Duodenal mucosa (tissue), 2 donors: ENCODE results near the gene SNTG2.

ENCODE experiments used
- H3K27ac ChIP-seq: one replicate; pipeline ENCODE4 v1.7.0; 2013; ENCODE audit warnings: low read depth, low read length
- H3K27me3 ChIP-seq, 2 donors: one replicate each; pipeline ENCODE4 v1.7.0; 2013; ENCODE audit warnings: low read length in 2 of 2, control low read depth in 1 of 2; ENCODE audit not compliant: insufficient read depth in 2 of 2, control insufficient read depth in 1 of 2
- H3K36me3 ChIP-seq, 2 donors: one replicate each; pipeline ENCODE4 v1.7.0; 2013; ENCODE audit warnings: low read length in 2 of 2, control low read depth in 1 of 2; ENCODE audit not compliant: insufficient read depth in 2 of 2, control insufficient read depth in 1 of 2
- H3K4me1 ChIP-seq, 2 donors: one replicate each; pipeline ENCODE4 v1.7.0; 2013; ENCODE audit warnings: low read length in 2 of 2, control low read depth in 1 of 2; ENCODE audit not compliant: insufficient read depth in 2 of 2, control insufficient read depth in 1 of 2
- H3K4me3 ChIP-seq, 2 donors: one replicate each; pipeline ENCODE4 v1.7.0; 2013; ENCODE audit warnings: low read length in 2 of 2, low read depth in 1 of 2
- H3K9ac ChIP-seq, 2 donors: one replicate each; pipeline ENCODE4 v1.7.0; 2013; ENCODE audit warnings: low read length in 2 of 2, low read depth in 1 of 2
- H3K9me3 ChIP-seq, 2 donors: one replicate each; pipeline ENCODE4 v1.7.0; 2013; ENCODE audit warnings: low read length in 2 of 2, control low read depth in 1 of 2; ENCODE audit not compliant: control insufficient read depth in 1 of 2

The SNTG2 gene

DNA sequence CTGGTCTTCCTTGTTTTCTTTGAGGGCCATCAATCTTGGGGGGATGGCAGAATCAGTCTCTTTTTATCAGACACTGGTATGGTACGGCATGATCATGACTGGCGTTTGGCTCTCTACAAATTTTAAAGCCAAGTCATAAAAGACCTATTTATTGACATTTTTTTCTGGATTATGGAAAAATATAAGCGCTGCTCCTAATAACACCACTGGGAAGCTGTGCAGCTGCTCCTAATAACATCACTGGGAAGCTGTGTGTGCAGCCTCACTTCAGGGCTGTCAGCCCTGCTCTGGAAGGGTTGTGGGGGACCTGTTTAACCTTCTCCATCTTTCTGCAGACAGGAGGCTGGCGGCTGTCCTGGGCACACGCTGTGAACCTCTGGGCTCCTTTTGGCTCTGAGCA is 88.9 kb downstream of the SNTG2 start:
- no peaks in the 10 kb centered on the region for H3K36me3 ChIP-seq
- no peak overlapping the region for H3K27ac ChIP-seq
- H3K27me3 ChIP-seq: no peaks in the 10 kb centered on the region
- no peak overlapping the region for H3K9ac ChIP-seq
- no peaks in the 10 kb centered on the region for H3K4me1 ChIP-seq
- no peaks in the 10 kb centered on the region for H3K9me3 ChIP-seq
- no peak overlapping the region for H3K4me3 ChIP-seq

DNA sequence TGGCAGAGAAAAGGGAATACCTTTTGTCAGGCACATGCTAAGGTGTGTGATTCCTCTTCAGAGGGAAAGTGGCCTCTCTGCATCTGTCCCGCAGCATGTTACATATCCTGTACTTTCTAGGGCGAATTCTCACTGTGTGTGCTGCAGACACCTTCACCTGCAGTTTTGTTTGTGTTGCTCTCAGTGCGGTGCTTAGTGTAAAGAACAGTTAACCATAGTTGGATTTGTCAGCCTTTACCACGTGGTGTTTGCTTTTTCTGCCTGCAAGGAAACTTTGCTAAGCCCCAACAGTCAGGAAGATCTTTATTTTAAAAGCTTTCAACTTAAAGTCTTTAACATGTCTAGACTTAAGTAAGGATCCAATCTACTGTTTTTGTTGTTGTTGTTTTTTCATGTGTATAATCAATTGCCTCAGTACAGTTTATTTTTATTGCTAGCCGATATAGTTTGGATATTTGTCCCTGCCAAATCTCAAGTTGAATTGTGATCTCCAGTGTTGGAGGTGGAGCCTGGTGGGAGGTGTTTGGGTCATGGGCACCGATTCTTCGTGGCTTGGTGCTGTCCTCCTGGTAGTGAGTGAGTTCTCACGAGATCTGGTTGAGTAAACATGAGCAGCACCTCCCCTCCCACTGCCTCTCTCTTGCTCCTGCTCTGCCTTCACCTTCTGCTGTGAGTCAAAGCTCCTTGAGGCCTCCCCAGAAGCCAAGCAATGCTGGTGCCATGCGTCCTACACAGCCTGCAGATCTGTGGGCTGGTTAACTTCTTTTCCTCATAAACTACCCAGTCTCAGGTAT is 90.6 kb downstream of the SNTG2 start:
- Histone ChIP-seq H3K36me3 (no peaks in the 10 kb centered on the region), H3K4me3 (no peak overlapping the region), H3K9me3 (no peaks in the 10 kb centered on the region), H3K4me1 (no peaks in the 10 kb centered on the region), H3K27ac (no peak overlapping the region), H3K9ac (no peak overlapping the region), H3K27me3 (no peaks in the 10 kb centered on the region)

DNA sequence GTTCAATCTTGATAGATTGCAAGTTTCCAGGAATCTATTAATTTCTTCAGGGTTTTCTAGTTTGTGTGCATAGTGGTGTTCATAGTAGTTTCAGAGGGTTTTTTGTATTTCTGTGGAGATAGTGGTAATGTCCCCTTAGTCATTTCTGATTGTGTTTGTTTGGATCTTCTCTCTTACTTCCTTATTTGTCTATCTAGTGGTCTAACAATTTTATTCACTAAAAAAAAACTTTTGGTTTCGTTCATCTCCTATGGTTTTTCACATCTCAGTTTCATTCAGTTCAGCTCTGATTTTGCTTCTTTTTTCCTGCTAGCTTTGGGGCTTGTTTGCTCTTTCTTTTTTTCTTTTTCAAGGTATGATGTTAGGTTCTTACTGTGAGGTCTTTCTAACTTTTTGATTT is 94.5 kb downstream of the SNTG2 start:
- Histone ChIP-seq H3K9me3 (no peaks in the 10 kb centered on the region), H3K4me1 (no peaks in the 10 kb centered on the region)

DNA sequence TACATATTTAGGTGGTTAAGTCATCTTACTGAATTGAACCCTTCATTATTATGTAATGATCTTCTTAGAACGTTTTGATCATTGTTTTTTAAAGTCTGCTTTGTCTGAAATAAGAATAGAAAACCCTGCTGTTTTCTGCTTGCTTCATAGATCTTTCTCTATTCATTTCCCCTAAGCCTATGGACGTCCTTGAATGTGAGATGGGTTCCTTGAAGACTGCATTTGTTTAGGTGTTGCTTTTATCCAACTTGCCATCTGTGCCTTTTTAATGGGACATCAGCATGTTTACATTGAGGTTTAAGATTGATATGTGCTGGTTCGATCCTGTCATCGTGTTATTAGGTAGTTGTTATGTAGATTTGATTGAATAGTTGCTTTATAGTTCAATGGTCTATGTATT is 95.4 kb downstream of the SNTG2 start:
- Histone ChIP-seq H3K36me3 (no peaks in the 10 kb centered on the region), H3K27ac (no peak overlapping the region), H3K4me1 (no peaks in the 10 kb centered on the region), H3K27me3 (no peaks in the 10 kb centered on the region), H3K9ac (no peak overlapping the region), H3K4me3 (no peak overlapping the region), H3K9me3 (no peaks in the 10 kb centered on the region)

More for the DNA sequence above, 94.5 kb downstream of the SNTG2 start:
- H3K27me3 ChIP-seq: no peaks in the 10 kb centered on the region
- no peak overlapping the region for H3K4me3 ChIP-seq
- H3K27ac ChIP-seq: no peak overlapping the region
- no peak overlapping the region for H3K9ac ChIP-seq
- H3K36me3 ChIP-seq: no peaks in the 10 kb centered on the region

DNA sequence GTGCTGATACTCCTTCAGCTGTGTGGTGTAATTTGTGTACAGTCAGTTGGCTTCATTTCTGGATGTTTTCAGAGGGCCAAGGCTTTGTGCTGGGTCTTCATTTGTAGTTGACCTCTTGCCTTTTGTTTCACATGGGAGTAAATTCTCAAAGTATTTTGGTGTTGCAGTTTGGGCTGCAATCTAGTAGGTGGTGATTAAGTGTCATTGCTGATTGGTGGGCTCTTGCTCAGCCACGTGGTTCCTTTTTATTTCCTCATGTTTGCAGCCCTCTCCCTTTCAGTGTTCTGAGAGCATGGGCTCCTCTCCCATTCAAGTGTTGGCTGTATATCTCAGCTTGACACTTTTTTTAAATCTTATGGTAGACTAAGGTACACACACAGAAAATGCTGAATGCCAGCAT is 96.8 kb downstream of the SNTG2 start:
- Histone ChIP-seq H3K9ac (no peak overlapping the region), H3K4me1 (no peaks in the 10 kb centered on the region), H3K27ac (no peak overlapping the region), H3K36me3 (no peaks in the 10 kb centered on the region), H3K9me3 (no peaks in the 10 kb centered on the region), H3K4me3 (no peak overlapping the region), H3K27me3 (no peaks in the 10 kb centered on the region)

DNA sequence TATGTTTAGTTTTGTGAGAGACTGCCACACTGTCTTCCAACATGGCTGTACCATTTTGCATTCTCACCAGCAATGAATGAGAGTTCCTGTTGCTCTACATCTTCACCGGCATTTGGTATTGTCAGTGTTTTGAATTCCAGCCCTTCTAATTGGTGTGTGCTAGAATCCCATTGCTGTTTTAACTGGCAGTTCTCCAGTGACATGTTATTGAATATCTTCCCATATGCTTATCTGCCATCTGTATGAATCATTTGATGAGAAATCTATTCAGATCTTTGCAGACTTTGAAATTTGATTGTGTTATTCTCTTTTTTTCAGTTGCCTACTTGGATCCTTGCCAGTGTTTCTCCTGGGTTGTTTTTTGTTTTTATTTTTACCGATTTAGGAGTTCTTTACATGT is 99.0 kb downstream of the SNTG2 start:
- Histone ChIP-seq H3K27me3 (no peaks in the 10 kb centered on the region), H3K9ac (no peak overlapping the region), H3K27ac (no peak overlapping the region), H3K9me3 (no peaks in the 10 kb centered on the region), H3K4me3 (no peak overlapping the region), H3K36me3 (no peaks in the 10 kb centered on the region), H3K4me1 (no peaks in the 10 kb centered on the region)

DNA sequence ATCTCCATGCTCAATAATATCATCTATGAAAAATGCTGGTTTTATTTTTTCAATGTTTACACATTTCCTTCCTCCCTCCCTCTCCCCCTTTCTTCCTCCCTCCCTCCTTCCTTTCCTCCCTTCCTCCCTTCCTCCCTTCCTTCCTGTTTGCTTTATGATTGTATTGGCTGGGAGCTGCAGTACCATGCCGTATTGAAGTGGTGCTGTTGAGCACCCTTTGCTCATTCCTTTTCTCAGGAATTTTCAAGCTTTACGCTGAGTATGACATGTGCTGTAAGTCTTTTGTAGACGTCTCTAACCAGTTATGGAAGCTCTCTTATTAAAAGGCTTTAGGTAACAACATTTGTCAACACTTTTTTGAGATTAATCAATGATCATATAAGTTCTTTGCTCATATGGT is 100.4 kb downstream of the SNTG2 start:
- H3K9ac ChIP-seq: no peak overlapping the region
- no peaks in the 10 kb centered on the region for H3K4me1 ChIP-seq
- H3K9me3 ChIP-seq: no peaks in the 10 kb centered on the region
- H3K27ac ChIP-seq: no peak overlapping the region
- no peaks in the 10 kb centered on the region for H3K27me3 ChIP-seq
- no peaks in the 10 kb centered on the region for H3K36me3 ChIP-seq
- no peak overlapping the region for H3K4me3 ChIP-seq

DNA sequence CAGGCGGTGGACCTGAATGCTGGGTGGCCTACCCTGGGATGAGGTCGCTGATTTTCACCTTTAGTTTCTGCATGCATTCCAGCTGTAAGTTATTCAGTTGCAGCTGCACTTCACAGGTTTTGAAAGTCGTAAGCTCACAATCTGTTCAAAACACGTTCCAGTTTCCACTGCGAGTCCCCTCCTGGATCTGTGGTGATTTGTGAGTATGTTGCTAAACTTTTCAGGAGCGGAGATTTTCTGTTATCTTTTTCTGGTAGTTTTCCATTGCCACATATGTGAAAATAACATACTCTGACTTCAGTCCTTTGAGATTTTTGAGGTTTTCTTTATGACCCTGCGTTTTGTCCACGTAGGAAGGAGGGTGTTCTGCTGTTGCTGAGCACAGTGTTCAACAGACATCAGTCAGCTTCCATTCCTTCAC is 102.1 kb downstream of the SNTG2 start:
- no peaks in the 10 kb centered on the region for H3K4me1 ChIP-seq
- H3K27me3 ChIP-seq: no peaks in the 10 kb centered on the region
- H3K27ac ChIP-seq: no peak overlapping the region
- no peak overlapping the region for H3K4me3 ChIP-seq
- H3K9ac ChIP-seq: no peak overlapping the region
- peaks cover 0 to 4% of the 10 kb centered on the region in 2 donors for H3K9me3 ChIP-seq
- no peaks in the 10 kb centered on the region for H3K36me3 ChIP-seq

DNA sequence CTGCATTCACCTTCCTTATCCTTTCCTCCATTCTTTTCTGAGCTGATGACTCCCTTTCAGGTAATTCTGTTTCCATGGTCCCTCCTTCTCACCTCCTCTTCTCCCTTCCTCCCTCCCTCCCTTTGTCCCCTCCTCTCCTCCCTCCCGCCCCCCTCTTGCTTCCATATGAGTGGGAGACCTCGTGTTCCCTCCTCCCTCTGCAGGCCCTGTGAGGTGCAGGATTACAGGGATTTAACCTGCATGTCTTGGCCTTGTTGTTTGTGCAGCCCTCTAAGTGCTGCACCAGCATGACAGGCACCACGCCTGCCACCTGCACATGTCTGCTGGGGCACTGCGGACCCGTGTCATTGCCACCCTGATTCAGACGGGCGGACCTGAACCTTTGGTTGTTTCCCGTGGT is 103.1 kb downstream of the SNTG2 start:
- Histone ChIP-seq H3K9me3 (peaks cover 0 to 4% of the 10 kb centered on the region in 2 donors), H3K9ac (no peak overlapping the region), H3K4me1 (no peaks in the 10 kb centered on the region), H3K27ac (no peak overlapping the region), H3K27me3 (no peaks in the 10 kb centered on the region), H3K36me3 (no peaks in the 10 kb centered on the region), H3K4me3 (no peak overlapping the region)

DNA sequence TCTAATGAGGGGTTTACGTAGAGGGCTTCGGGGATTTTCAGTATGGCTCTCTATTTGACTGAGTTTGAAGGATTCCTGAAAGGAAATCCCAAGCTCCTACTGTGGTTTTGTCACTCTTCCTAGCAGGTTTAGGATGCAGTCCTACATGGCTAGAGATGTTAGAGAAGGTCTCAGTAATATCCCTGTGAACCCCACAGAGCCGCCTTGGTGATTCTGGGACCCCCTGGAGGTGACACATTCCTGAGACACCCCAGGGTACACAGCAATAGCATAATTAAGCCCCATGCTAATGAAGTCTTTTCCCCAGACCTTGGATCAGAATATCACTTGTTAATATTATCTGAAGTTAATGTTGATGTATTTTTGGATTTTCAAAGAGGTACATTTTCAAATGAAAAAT is 103.8 kb downstream of the SNTG2 start:
- H3K9ac ChIP-seq: no peak overlapping the region
- no peak overlapping the region for H3K27ac ChIP-seq
- peaks cover 0 to 4% of the 10 kb centered on the region in 2 donors for H3K9me3 ChIP-seq
- no peaks in the 10 kb centered on the region for H3K36me3 ChIP-seq
- H3K27me3 ChIP-seq: no peaks in the 10 kb centered on the region
- no peaks in the 10 kb centered on the region for H3K4me1 ChIP-seq
- no peak overlapping the region for H3K4me3 ChIP-seq
